ENCODE results near the gene WDR49.

DNA sequence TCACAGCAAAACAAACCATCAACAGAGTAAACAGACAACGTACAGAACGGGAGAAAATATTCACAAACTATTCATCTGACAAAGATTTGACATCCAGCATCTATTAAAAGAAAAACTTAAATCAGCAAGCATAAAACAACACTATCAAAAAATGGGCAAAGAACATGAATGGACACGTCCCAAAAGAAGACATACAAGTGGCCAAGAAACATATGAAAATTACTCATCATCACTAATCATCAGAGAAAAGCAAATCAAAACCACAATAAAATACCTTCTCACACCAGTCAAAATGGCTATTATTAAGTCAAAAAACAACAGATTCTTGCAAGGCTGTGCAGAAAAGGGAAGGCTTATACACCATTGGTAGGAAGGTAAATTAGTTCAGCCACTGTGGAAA is 166.2 kb downstream of the WDR49 start:
- TF ChIP-seq, protein P1, sequence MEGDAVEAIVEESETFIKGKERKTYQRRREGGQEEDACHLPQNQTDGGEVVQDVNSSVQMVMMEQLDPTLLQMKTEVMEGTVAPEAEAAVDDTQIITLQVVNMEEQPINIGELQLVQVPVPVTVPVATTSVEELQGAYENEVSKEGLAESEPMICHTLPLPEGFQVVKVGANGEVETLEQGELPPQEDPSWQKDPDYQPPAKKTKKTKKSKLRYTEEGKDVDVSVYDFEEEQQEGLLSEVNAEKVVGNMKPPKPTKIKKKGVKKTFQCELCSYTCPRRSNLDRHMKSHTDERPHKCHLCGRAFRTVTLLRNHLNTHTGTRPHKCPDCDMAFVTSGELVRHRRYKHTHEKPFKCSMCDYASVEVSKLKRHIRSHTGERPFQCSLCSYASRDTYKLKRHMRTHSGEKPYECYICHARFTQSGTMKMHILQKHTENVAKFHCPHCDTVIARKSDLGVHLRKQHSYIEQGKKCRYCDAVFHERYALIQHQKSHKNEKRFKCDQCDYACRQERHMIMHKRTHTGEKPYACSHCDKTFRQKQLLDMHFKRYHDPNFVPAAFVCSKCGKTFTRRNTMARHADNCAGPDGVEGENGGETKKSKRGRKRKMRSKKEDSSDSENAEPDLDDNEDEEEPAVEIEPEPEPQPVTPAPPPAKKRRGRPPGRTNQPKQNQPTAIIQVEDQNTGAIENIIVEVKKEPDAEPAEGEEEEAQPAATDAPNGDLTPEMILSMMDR (IDR thresholded peaks at IDR 0.05), result no peak
- no peak for TF ChIP-seq POLR2A (IDR thresholded peaks at IDR 0.05)

Data from lower leg skin (tissue), 3 donors.